Measurements from ENCODE around the gene TAF11L11.
"Not testable (repeated sequence)": the region's sequence is repeated elsewhere in the genome, so short reads cannot be mapped to it uniquely, and the experiment has no call there.

TAF11L11 gene

GRCh38 chr5:17603880-17604279, at the start of gene TAF11L11:
Gene TAF11L11, plus strand, starts transcription at chr5:17604183.
- in situ Hi-C loops (cut with MboI; ENCODE audit: low sequenced_read_pairs): not testable (repeated sequence)

- in situ Hi-C loops (cut with MboI; ENCODE audit: low sequenced_read_pairs): not testable (repeated sequence)
Observed at GRCh38 chr5:17585658-17586057, 18.3 kb upstream of the TAF11L11 start, which contains the start of gene TAF11L7. Gene TAF11L7, minus strand, starts transcription at chr5:17585758.

GRCh38 chr5:17590860-17591259, 13.1 kb upstream of the TAF11L11 start, which contains the start of gene TAF11L8:
Gene TAF11L8, minus strand, starts transcription at chr5:17590960.
- in situ Hi-C loops (cut with MboI; ENCODE audit: low sequenced_read_pairs): not testable (repeated sequence)

- in situ Hi-C loops (cut with MboI; ENCODE audit: low sequenced_read_pairs): not testable (repeated sequence)
Observed at GRCh38 chr5:17594255-17594654, 9.7 kb upstream of the TAF11L11 start, which contains the start of gene TAF11L9. Gene TAF11L9, minus strand, starts transcription at chr5:17594394.

GRCh38 chr5:17597728-17598127, 6.3 kb upstream of the TAF11L11 start, which contains the start of gene TAF11L10:
Gene TAF11L10, minus strand, starts transcription at chr5:17597828.
- in situ Hi-C loops (cut with MboI; ENCODE audit: low sequenced_read_pairs): not testable (repeated sequence)

- in situ Hi-C loops (cut with MboI; ENCODE audit: low sequenced_read_pairs): no loop called here
Observed at GRCh38 chr5:17604951-17605350, 968 bp downstream of the TAF11L11 start.

GRCh38 chr5:17607461-17607860, 3.5 kb downstream of the TAF11L11 start:
- in situ Hi-C loops (cut with MboI; ENCODE audit: low sequenced_read_pairs): not testable (repeated sequence)

GRCh38 chr5:17610092-17610491, 6.1 kb downstream of the TAF11L11 start, which contains the start of gene TAF11L12:
Gene TAF11L12, plus strand, starts transcription at chr5:17610392.
- in situ Hi-C loops (cut with MboI; ENCODE audit: low sequenced_read_pairs): not testable (repeated sequence)

- in situ Hi-C loops (cut with MboI; ENCODE audit: low sequenced_read_pairs): no loop called here
Observed at GRCh38 chr5:17614872-17615605, 11.1 kb downstream of the TAF11L11 start.

- in situ Hi-C loops (cut with MboI; ENCODE audit: low sequenced_read_pairs): no loop called here
Observed at GRCh38 chr5:17619354-17619753, 15.4 kb downstream of the TAF11L11 start.

- in situ Hi-C loops (cut with MboI; ENCODE audit: low sequenced_read_pairs): no loop called here
Observed at GRCh38 chr5:17620627-17621026, 16.6 kb downstream of the TAF11L11 start.

GRCh38 chr5:17625686-17626085, 21.7 kb downstream of the TAF11L11 start:
- in situ Hi-C loops (cut with MboI; ENCODE audit: low sequenced_read_pairs): no loop called here

- in situ Hi-C loops (cut with MboI; ENCODE audit: low sequenced_read_pairs): not testable (repeated sequence)
Observed at GRCh38 chr5:17631788-17632187, 27.8 kb downstream of the TAF11L11 start, which contains the start of gene TAF11L13. Gene TAF11L13, plus strand, starts transcription at chr5:17632088.

GRCh38 chr5:17634160-17634559, 30.2 kb downstream of the TAF11L11 start, which contains the start of gene TAF11L14:
Gene TAF11L14, plus strand, starts transcription at chr5:17634460.
- in situ Hi-C loops (cut with MboI; ENCODE audit: low sequenced_read_pairs): no loop called here

- in situ Hi-C loops (cut with MboI; ENCODE audit: low sequenced_read_pairs): not testable (repeated sequence)
Observed at GRCh38 chr5:17649232-17649631, 45.2 kb downstream of the TAF11L11 start.

GRCh38 chr5:17655201-17655759, 51.3 kb downstream of the TAF11L11 start:
- in situ Hi-C loops (cut with MboI; ENCODE audit: low sequenced_read_pairs): not testable (repeated sequence)

Data from HL-60/S4 treated with phorbol 12-myristate 13-acetate at 8.2 ng/mL for 4 days and 3 days (cell line).